Measurements from ENCODE around the gene SDC4. TPM values are rescaled to one million over a fixed set of nuclear protein-coding genes. Genes with fewer than 3 reads are reported as not detected.

The SDC4 gene
- total and polyA plus RNA-seq, 10 of the 15 experiments (the other 5 are each of a cell fraction or from before 2014, with no cell fraction given), result 0.52 to 11.3 (median 1.4) TPM

DNA sequence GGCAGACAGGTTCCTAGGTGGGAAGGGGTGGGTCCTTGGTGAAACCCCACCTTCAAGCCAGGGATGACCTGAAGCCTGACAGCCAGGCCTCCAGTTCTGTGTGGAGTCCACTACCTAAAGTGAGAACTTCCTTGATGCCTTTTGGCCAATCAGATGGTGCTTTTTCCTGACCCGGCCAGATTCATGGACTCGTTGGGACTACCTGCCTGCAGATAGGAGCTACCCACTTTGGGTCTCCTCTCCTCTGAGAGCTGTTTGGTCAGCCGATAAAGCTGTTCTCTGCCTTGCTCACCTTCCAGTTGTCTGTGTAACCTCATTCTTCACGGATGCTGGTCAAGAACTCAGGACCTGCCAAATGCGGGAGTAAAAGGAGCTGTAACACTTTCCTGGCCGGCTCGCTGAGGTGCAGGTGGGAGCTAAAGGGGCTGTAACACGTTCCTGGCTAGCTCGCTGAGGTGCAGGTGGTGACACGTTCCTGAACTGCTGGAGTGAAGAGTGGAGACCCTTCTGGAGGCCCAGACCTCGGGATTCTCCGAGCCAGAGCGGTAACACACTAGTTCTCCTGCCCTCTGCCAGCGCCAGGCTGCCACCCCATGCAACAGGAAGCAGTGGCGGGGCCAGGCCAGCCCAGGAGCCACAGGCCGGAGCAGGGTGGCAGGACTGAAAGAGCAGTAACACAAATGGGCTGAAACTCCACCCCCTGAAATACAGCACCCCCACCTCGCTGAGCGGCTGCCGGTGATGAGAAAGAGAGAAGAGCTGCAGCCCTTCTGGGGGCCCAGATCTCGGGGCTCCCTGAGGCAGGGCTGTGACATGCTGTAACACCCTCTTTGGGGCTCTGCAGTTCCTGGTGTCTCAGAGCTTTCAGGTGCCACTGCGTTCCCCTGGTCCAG is 46.2 kb upstream of the SDC4 start (continued):
- TF ChIP-seq WRNIP1 (IDR thresholded peaks at IDR 0.05; ENCODE audit: borderline replicate concordance, low read depth, low read length) (no peak), ZNF207 (IDR thresholded peaks at IDR 0.05; ENCODE audit: borderline replicate concordance) (no peak), NFYB (IDR thresholded peaks at IDR 0.05; ENCODE audit: insufficient read depth, low read depth, low read length) (no peak)

DNA sequence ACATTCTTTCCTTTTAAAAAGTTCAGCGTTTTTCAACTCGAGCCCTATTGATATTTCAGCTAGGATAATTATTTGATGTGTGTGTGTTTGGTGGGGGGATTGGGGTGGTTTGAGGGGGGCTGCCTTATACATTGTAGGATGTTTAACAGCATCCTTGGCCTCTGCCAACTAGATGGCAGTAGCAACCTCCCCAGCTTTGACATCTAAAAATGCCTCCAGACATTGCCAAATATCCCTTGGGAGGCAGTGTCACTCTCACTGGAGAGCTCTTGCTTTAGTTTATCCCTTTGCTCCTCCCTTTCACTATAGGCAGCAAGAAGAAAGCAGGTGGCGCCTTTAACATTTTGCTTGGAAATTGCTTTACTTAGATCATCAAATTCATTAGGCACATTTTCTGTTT is 44.5 kb upstream of the SDC4 start:
- POLR2A ChIA-PET, result interaction anchor here (0.8 kb wide), 1 partner anchor 23 kb away, joined by 3 read pairs; no protein-coding TSS in a partner anchor
- in situ Hi-C loops (cut with MboI), result no loop called here
- intact Hi-C loops (cut with micrococcal nuclease; ENCODE audit: unreplicated experiment), result no loop called here

More for the DNA sequence above, 44.5 kb upstream of the SDC4 start:
- 53% methylated on average over 3 of the region's 3 CpGs for WGBS (ENCODE audit: insufficient coverage, insufficient replicate concordance, low lambda C conversion rate, missing lambda C conversion rate)
- no peak overlapping the region for H3K4me2 ChIP-seq (ENCODE audit: control insufficient read depth, insufficient read depth)
- no peaks in the 10 kb centered on the region for H3K79me2 ChIP-seq (ENCODE audit: control insufficient read depth, insufficient read depth, low read length)
- H3K9me3 ChIP-seq (replicated peaks; ENCODE audit: control insufficient read depth, insufficient read depth, low read length), result no peaks in the 10 kb centered on the region; the same call in 2 of the 3 replicates
- no peak overlapping the region for H3K4me3 ChIP-seq
- ChIA-PET SMC1A (ENCODE audit: uncharacterized antibody, unreplicated experiment) (interaction anchor here (0.7 to 1.4 kb wide), 3 partner anchors 44 to 367 kb away, joined by 3 to 4 read pairs (median 4); no protein-coding TSS in a partner anchor), CTCF (interaction anchor here (0.6 to 3.3 kb wide), 5 partner anchors 19 to 57 kb away, joined by 3 to 16 read pairs (median 3); partner anchors contain the start of gene SYS1), RAD21 (ENCODE audit: unreplicated experiment) (interaction anchor here (0.6 to 1.2 kb wide), 3 partner anchors 19 to 30 kb away, joined by 3 to 4 read pairs (median 3); partner anchors contain the start of gene SYS1)
- H3K4me1 ChIP-seq (ENCODE audit: control insufficient read depth, insufficient read depth, low read length), result no peaks in the 10 kb centered on the region
- no peak overlapping the region for H3K27ac ChIP-seq (ENCODE audit: control insufficient read depth, insufficient read depth)
- BruUV-seq (replicated peaks), result no TSS peak
- H3K9ac ChIP-seq (ENCODE audit: control insufficient read depth, insufficient read depth, low read length), result no peak overlapping the region
- TF ChIP-seq SMAD1 (IDR thresholded peaks at IDR 0.05; ENCODE audit: low read depth, partially characterized antibody) (no peak), CHD2 (IDR thresholded peaks at IDR 0.05; ENCODE audit: borderline replicate concordance, low read depth, low read length) (no peak), STAT1 (conservative IDR thresholded peaks at IDR 0.05) (no peak), HCFC1 (IDR thresholded peaks at IDR 0.05; ENCODE audit: low read length) (no peak), HDAC6 (IDR thresholded peaks at IDR 0.05; ENCODE audit: unreplicated experiment) (no peak), CHD1 (IDR thresholded peaks at IDR 0.05; ENCODE audit: low read depth, low read length) (no peak)
- TF ChIP-seq, protein P1, sequence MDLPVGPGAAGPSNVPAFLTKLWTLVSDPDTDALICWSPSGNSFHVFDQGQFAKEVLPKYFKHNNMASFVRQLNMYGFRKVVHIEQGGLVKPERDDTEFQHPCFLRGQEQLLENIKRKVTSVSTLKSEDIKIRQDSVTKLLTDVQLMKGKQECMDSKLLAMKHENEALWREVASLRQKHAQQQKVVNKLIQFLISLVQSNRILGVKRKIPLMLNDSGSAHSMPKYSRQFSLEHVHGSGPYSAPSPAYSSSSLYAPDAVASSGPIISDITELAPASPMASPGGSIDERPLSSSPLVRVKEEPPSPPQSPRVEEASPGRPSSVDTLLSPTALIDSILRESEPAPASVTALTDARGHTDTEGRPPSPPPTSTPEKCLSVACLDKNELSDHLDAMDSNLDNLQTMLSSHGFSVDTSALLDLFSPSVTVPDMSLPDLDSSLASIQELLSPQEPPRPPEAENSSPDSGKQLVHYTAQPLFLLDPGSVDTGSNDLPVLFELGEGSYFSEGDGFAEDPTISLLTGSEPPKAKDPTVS (IDR thresholded peaks at IDR 0.05; ENCODE audit: low read depth, low read length), result no peak
- no peaks in the 10 kb centered on the region for H4K20me1 ChIP-seq (ENCODE audit: control insufficient read depth, insufficient read depth)
- H3K27me3 ChIP-seq (replicated peaks in 1 of 2; ENCODE audit: control insufficient read depth in 2 of 2, insufficient read depth in 2 of 2, low read length in 1 of 2), result no peaks in the 10 kb centered on the region
- no peak overlapping the region for H2AFZ ChIP-seq (ENCODE audit: control insufficient read depth, low read depth, low read length)
- H3K36me3 ChIP-seq (ENCODE audit: control insufficient read depth in 2 of 2, insufficient read depth in 2 of 2, low read length in 1 of 2), result no peaks in the 10 kb centered on the region; a peak in 1 of 4 replicates
- no peak for DNase-seq (ENCODE audit: low read depth, low spot score)
- ATAC-seq, result no peak
- FAIRE-seq, result no peak

All from GM12878 (cell line).